Esophagus squamous epithelium (tissue), 4 donors: ENCODE measurements around the gene SEC23B.

Source experiments
- CTCF ChIP-seq, 6 experiments: fragments of 450-650 bp in 4 of 6; fragments of 200-600 bp in 2 of 6; sonication (generic) in 2 of 6; IDR thresholded peaks; one replicate each; pipeline ENCODE4 v1.5.1; 2016 to 2019; ENCODE audit warnings: antibody characterized with exemption in 6 of 6, mild to moderate bottlenecking in 4 of 6, moderate library complexity in 4 of 6
- POLR2A ChIP-seq, 4 donors: fragments of 450-650 bp; IDR thresholded peaks; one replicate each; pipeline ENCODE4 v1.6.1; 2017; ENCODE audit warnings: antibody characterized with exemption in 4 of 4, mild to moderate bottlenecking in 4 of 4, moderate library complexity in 3 of 4

DNA sequence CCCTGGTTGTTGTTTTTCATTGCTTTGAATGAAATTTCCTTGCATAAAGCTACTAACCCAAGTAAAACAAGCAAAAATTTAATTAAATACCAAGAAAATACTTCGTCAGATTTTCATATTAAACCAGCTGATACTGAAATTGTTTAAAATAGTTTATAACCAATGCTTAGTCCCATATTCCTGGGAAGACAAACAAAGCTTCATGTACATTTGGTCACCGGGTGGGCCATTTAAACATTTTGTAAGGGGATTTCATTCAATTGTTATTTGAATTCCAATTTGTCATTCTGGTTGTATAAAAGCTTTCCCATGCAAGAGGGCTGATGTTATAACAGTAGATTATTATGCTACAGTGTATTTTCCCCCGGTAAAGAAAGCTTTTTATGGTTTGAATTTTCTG, 10.1 kb upstream of the SEC23B start:
- TF ChIP-seq CTCF (IDR thresholded peaks at IDR 0.05) (no peak), POLR2A (IDR thresholded peaks at IDR 0.05) (no peak)
